NCI-H1048 (cell line): ENCODE measurements around the gene PROK2.
A peak's percentile ranks its signal among the peaks of the same experiment; 100 is the strongest.

ENCODE experiments used
- DNase-seq: peaks from one replicate; lab custom pipeline; 2025; lab: John Stamatoyannopoulos, UW

PROK2 gene

GRCh38 chr3:71786551-71786950, 1.6 kb upstream of the PROK2 start:
- DNase-seq = no peak

GRCh38 chr3:71786217-71786549, 1.2 kb upstream of the PROK2 start:
- no peak for DNase-seq

DNA sequence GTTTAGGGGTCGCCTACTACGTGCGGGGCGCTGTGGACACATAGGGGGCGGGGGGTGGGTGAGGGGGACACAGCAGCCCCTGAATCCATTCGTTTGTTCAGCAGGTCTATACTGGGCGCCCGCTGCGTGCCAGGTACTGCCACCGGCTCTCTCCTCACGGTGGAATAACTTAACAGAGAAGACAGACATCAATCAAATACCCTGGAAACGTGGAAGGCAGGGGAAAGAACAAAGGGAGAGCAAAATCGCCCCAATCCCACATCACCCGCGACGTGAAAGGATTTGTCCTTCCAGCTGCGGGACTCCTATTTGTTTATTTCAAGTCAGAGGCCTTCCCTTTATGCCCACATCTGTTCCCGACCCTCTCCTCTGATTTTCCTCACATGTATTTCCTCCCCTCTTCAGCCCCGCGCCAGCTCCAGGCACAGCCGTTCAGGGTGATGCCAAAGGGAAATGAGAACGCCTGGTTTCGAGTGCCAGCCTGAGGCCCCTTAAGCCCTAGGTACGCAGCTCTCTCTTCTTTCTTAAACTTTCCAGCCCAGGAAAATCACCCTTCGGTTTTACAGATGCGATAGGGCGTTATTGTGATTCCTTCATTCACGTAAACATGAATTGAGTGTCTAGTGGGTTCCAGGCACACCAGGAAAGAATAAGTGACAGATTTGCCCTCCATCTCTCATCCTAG, 726 bp upstream of the PROK2 start:
- DNase-seq = no peak

- no peak for DNase-seq
These were observed 591 bp downstream of the PROK2 start for GRCh38 chr3:71784201-71784913.

DNA sequence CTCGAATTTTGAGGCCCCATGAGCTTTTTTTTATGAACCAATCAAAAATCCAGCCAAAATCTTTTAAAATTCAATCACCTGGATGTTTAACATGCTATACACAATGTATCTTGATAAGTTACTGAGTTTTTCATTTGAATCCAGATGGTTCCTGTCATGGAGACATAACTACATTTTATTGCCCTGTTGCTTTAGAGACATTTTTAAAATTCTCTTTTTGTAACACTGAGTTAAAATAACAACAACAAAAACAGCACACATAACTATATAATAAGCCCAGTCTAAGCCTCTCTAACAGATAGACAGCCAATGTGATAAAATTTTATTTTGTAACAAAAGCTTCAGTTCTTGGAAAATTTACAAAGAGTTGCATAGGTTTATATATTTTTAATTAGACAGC, 1.8 kb downstream of the PROK2 start:
- no peak for DNase-seq

DNA sequence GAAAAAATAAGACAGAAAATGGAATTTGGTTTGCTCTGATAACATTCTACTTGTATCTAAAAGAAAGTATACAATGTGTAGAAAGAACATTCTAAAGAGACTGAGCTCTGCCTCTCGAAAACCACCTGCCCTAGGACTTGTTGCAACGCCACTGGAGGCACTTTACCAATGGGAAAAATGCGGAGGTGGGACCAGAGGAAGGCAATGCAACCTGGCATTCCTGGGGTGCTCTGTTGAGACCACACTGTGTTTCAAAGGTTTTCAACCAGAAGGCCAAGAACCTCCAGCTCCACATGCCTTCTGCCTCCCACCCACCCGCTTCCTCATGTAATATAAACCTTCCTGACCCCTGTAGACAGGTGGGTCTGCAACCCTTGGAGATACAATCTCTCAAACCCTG, 4.5 kb downstream of the PROK2 start:
- DNase-seq = no peak

GRCh38 chr3:71779674-71780377, 5.1 kb downstream of the PROK2 start:
- no peak for DNase-seq

- DNase-seq = no peak
These were observed 6.6 kb downstream of the PROK2 start for GRCh38 chr3:71778353-71778752.

GRCh38 chr3:71776538-71776937, 8.4 kb downstream of the PROK2 start:
- no peak for DNase-seq

- DNase-seq = no peak
These were observed 13.1 kb downstream of the PROK2 start for GRCh38 chr3:71771884-71772283.

- DNase-seq = no peak
These were observed 13.8 kb downstream of the PROK2 start for GRCh38 chr3:71771126-71771525.

- peak; percentile 85 for DNase-seq
These were observed 21.5 kb downstream of the PROK2 start for GRCh38 chr3:71763426-71763825.

- no peak for DNase-seq
These were observed 24.8 kb downstream of the PROK2 start for GRCh38 chr3:71760140-71760539.

- no peak for DNase-seq
These were observed 25.5 kb downstream of the PROK2 start for GRCh38 chr3:71759401-71759800.

GRCh38 chr3:71758091-71758490, 26.9 kb downstream of the PROK2 start:
- DNase-seq = no peak

GRCh38 chr3:71754610-71755253, 30.2 kb downstream of the PROK2 start:
- no peak for DNase-seq

DNA sequence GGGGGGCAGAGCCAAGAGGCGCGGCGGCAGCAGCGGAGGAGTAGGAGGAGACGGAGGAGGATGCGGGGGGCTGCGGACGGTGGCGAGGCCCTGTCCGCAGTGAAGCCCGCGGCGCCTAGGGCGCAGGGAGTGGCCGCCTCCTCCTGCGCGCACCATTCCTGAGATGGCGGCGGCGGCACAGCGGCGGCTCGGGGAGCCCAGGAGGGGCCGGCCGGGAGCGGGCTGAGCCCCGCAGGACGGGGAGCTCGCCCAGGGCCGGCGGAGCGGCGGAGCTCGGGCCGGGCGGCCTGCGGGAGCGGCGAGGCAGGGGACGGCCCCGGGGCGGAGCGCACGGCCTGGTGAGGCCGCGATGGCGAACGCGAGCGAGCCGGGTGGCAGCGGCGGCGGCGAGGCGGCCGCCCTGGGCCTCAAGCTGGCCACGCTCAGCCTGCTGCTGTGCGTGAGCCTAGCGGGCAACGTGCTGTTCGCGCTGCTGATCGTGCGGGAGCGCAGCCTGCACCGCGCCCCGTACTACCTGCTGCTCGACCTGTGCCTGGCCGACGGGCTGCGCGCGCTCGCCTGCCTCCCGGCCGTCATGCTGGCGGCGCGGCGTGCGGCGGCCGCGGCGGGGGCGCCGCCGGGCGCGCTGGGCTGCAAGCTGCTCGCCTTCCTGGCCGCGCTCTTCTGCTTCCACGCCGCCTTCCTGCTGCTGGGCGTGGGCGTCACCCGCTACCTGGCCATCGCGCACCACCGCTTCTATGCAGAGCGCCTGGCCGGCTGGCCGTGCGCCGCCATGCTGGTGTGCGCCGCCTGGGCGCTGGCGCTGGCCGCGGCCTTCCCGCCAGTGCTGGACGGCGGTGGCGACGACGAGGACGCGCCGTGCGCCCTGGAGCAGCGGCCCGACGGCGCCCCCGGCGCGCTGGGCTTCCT, 31.0 kb downstream of the PROK2 start, which contains the start of gene GPR27:
GPR27 (plus strand) TSS at position 155 of the 909 bp plus-strand sequence; CDS start at position 350, 195 bp downstream.
- DNase-seq = no peak

DNA sequence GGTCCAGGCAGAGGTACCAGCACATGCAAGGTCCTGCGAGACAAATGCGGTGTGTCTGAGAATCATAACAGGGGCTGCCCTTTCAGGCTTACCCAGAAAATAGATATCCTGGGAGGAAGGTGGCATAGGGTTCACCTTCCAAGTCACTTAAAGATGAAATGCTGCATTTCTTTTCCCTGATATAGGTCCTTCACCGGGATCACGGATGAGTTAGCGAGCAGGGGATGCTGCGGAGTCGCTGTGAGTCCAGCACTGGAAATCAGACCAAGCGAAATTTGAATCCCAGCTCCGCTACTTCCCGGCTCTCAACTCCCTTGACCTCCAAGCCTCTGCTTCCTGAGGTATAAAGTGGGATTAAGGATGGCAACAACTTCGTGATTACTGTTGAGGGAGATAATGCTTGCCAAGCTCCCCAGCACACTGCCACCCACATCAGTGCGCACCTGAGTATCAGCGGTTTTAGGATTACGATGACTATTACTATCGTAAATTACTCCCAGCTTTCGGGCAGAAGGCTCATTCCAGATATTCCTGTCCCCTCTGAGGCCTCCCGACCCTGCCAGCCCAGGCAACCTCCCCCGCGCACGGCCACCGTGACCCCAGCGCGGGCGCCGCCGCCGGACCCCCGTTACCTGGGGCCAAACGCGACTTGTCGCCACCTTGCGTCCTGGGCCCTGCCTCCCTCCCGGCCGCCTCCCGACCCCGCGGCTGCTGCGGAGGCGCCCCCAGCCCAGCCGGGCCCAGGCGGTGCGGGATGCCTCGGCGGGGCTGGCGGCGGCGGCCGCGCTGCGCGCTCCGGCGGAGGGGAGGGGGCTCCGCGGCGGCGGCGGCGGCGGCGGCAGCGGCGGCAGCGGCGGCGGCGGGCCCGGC, 31.9 kb downstream of the PROK2 start:
- DNase-seq = no peak

DNA sequence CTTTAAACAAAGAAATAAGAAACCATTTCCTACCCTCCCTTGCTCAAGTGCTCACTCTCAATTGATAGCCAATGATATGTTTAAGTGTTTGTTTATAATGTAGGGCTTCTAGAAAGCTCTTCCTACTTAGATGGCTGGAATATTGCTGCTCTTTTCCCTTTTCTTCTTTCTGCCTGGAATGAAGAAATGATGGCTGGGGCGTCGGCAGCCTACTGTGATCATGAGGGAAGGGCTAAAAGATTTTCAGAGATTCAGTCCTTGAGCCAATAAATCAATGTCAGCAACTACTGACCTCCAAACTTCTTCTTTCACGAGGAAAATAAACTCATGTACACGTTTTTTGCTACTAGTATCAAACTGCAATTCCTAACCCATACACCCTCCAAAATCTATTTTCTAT, 33.3 kb downstream of the PROK2 start:
- DNase-seq = no peak

DNA sequence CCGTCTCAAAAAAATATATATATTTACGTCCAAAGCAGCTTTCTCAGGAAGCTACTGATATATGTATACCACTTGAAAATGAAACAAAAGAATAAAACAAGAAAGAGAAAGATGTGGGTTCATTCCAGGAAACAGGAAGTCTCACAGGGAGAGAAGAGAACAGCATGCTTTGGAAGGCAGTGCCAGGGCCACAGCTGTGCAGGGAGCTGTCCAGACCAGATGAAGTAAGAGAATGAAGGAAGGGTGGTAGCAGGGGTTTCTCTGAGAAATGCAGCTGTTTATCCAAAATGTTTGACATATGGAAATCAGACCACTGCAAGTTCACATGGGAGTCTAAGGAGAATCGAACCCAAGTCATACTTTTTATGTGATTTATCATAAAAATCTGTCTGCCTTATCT, 40.2 kb downstream of the PROK2 start:
- no peak for DNase-seq

DNA sequence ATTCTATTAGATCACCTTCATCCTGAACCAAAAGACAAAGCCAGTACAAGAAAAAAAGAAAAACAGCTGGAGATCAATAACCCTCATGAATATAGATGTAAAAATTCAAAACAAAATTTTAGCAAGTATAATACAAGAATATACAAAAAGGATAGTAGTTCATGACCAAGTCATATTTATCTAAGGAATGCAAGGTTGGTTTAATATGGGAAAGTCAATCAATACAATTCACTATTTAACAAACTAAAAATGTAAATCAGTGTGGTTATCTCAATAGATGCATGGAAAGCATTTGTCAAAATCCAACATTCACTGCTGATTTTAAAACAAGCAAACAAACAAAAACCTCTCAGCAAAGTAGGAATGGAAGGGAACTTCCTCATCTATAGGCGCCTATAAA, 42.3 kb downstream of the PROK2 start:
- no peak for DNase-seq
